Thyroid gland (tissue), 4 donors: ENCODE data around the gene ADAMTS14.

Experiments used
- CTCF ChIP-seq, 6 experiments: fragments of 200-600 bp in 3 of 6; fragments of 450-650 bp in 3 of 6; sonication (generic) in 3 of 6; IDR thresholded peaks; one replicate each; pipeline ENCODE4 v1.5.1; 2016 to 2019; ENCODE audit warnings: antibody characterized with exemption in 6 of 6, mild to moderate bottlenecking in 2 of 6, inconsistent platforms in 1 of 6, moderate library complexity in 1 of 6
- POLR2A ChIP-seq, 2 donors: fragments of 450-650 bp; IDR thresholded peaks; one replicate each; pipeline ENCODE4 v1.6.1; 2017; ENCODE audit warnings: antibody characterized with exemption in 2 of 2, mild to moderate bottlenecking in 2 of 2, moderate library complexity in 1 of 2

DNA sequence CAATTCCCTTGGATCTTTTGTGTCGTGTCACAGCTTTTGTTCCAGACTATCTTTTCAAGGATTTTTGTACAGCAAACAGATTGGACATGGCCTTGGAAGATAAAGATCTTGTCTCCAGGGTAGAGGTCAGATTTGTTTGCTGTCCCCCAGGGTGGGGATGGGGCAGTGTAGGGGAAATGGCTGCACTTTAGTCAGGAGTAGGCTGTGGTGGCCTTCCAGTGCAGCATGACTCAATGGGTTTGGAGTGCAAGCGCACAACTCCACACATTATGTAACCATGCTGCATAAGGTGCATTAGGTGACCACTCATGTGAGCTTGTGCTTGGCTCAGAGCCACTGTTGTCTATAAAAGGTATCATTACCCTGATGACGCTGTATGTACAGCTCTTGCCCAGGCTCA lies 23.9 kb upstream of the ADAMTS14 start:
- TF ChIP-seq CTCF (IDR thresholded peaks at IDR 0.05), result no peak
- no peak for TF ChIP-seq POLR2A (IDR thresholded peaks at IDR 0.05)
